ENCODE measurements around the gene ABCC6.
"Not testable (repeated sequence)": the region's sequence is repeated elsewhere in the genome, so short reads cannot be mapped to it uniquely, and the experiment has no call there.

ABCC6 gene

GRCh38 chr16:16190546-16190945 lies 32.7 kb downstream of the ABCC6 start:
- DNase-seq (ENCODE audit: low spot score), result no peak

DNA sequence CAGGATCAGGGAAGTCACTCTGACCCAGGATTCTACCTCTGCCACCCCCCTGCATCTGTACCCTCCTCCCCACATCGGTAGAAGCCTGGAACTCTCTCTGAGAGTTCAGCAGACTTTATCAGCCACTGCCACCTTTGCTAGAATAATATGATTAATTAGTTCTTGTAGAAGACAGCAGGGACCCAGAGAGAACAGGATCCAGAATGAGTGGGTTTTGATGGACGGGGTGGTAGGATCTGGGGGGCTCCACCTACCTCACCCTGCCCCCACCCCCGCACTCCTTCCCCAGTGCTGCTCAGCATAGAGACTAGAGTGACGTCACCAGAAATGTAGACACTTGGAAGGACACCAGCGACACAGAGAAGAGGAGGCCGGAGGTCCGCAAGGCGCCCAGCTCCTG lies 33.5 kb downstream of the ABCC6 start:
- no peak for DNase-seq (ENCODE audit: low spot score)

DNA sequence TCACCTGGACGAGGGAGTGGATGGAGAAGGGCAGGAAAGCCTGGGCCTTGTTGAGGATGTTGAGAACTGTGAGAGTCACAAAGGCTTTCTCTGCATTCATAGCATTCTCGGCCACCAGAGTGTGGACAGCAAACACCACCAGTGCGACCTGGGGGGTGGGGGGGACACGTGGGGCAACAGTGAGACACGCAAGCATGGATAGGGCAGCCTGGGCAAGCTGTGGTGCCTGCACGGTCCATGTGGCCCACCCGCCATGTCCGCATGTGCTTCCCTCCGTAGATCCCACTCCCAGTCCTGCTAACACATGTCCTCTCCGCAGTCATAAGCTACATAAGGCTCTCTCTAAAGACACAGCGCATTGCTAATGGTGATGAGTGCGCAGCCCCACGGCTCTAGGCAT lies 34.5 kb downstream of the ABCC6 start:
- no peak for DNase-seq (ENCODE audit: low spot score)

DNA sequence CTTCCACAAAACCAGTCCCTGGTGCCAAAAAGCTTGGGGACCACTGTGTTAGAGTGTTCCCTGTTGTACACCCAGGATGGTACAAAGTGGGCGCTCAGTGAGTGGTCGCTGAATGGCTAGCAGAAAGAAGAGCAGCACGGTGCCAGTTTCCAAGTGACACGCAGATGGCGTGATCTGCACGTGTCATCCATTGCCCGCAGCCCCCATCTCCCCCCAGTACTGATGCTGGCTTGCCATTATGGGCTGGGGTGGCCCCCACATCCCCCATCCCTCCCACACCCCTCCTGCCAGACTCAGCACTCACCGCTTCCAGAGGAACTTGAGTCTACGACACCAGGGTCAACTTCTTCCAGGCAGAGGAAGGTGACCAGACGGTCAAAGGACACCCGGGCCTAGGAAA lies 36.5 kb downstream of the ABCC6 start:
- no peak for DNase-seq (ENCODE audit: low spot score)

- DNase-seq (ENCODE audit: low spot score), result no peak
These were observed 38.2 kb downstream of the ABCC6 start for GRCh38 chr16:16185095-16185494.

GRCh38 chr16:16184594-16184993 lies 38.7 kb downstream of the ABCC6 start:
- no peak for DNase-seq (ENCODE audit: low spot score)

GRCh38 chr16:16183562-16183961 lies 39.7 kb downstream of the ABCC6 start:
- DNase-seq (ENCODE audit: low spot score), result no peak

DNA sequence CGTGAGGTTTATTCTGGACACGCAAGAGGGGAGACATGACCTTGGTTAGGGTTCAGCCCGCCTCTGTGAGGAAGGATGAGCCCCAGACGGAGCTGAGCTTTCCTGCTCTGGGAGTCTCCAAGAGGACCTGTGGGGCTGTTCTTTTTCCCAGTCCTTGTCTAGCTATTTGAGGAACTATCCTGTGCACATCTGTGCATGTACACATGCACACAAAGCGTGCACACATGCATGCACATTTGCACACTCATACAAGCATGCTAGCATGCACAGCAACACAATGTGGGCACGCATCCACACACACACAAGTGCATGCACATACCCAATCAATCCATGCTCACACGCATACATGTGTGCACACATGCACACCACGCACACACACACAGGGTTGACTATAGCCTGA lies 40.4 kb downstream of the ABCC6 start:
- no peak for DNase-seq (ENCODE audit: low spot score)

- not testable (repeated sequence) for DNase-seq (ENCODE audit: low spot score)
These were observed 41.5 kb downstream of the ABCC6 start for GRCh38 chr16:16181748-16182147.

- no peak for DNase-seq (ENCODE audit: low spot score)
These were observed 44.7 kb downstream of the ABCC6 start for GRCh38 chr16:16178455-16179162.

DNA sequence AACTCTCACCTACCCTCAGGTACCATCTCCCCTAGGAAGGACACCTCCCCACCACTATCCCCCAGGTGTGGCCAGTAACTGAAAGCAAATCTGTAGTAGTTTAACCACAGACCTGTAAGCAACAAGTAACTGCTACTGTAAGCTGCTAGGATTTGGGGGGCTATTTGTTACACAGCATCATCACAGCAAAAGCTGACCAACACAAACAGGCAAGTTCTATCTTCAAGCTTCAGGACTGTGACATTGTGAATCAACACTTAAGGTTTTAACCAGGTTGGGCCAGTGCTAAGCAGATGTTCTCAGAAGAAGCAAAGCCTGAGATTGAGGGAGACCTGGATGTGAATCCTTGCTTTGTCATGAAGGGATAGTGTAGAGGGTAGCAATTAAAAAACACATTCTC lies 47.0 kb downstream of the ABCC6 start:
- no peak for DNase-seq (ENCODE audit: low spot score)

- no peak for DNase-seq (ENCODE audit: low spot score)
These were observed 48.0 kb downstream of the ABCC6 start for GRCh38 chr16:16175296-16175695.

- DNase-seq (ENCODE audit: low spot score), result no peak
These were observed 50.3 kb downstream of the ABCC6 start for GRCh38 chr16:16172991-16173390.

GRCh38 chr16:16171332-16171919 lies 51.9 kb downstream of the ABCC6 start:
- DNase-seq (ENCODE audit: low spot score), result no peak

DNA sequence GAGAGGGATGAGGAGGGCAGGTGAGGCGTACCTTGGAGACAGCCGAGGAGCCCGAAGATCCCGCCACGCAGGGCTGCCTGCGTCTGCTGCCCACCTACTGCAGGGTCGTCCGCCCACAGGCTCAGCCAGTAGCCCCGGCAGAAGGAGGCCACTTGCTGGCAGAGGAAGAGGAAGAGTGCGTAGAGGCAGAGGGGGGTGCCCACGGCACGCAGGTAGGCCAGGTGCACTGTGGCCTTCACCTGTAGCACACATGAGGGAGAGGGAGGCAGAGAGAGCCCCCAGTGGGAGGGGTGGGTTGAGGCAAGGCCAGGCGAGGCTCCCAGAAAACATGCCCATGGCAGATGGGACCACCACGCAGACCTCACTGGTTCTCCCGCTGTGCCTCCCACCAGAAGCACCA lies 53.7 kb downstream of the ABCC6 start:
- no peak for DNase-seq (ENCODE audit: low spot score)

DNA sequence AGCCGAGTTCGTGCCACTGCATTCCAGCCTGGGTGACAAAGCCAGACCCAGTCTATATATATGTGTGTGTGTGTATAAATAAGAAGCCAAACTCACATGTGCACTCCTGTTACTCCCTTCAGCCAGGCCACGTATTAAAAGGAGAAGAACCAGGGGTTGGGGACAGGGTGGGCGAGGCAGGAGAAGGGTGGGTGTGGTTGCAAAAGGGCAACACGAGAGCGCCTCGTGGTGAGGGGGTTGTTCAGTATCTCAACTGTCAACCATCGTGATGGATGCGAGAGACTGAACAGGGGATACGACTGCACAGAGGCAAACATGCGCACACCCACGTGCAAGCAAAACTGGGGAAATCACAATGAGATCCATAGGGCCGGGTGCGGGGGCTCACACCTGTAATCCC lies 54.9 kb downstream of the ABCC6 start:
- DNase-seq (ENCODE audit: low spot score), result no peak

- no peak for DNase-seq (ENCODE audit: low spot score)
These were observed 55.4 kb downstream of the ABCC6 start for GRCh38 chr16:16167927-16168326.

GRCh38 chr16:16166949-16167348 lies 56.3 kb downstream of the ABCC6 start:
- no peak for DNase-seq (ENCODE audit: low spot score)

DNA sequence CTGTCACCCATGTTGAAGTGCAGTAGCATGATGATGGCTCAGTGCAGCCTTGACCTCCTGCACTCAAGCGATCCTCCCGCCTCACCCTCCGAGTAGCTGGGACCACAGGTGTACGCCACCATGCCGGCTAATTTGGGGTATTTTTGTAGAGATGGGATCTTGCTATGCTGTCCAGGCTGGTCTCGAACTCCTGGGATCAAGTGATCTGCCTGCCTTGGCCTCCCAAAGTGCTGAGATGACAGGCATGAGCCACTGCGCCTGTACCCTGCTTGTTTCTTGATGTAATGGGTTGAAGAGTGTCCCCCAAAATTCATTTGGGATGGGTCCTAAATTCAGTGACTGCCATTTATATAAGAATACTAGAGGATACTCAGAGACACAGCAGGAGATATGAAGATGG lies 57.2 kb downstream of the ABCC6 start:
- no peak for DNase-seq (ENCODE audit: low spot score)

DNA sequence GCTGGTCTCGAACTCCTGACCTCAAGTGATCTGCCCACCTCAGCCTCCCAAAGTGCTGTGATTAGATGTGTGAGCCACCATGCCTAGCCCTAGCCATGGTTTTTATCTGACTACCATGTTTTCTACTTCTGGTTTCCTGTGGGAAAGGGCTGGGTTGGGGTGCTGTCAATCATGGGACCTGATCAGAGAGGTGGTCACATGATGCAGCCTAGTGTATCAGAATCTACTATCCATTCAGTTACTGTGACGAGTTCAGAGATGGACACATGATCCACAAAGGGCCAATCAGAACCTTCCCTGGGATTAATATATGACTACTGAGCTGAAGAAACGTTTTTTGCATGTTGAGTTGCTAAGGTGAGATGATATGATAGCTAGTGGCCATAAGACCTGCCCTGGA lies 59.1 kb downstream of the ABCC6 start:
- no peak for DNase-seq (ENCODE audit: low spot score)

GRCh38 chr16:16163571-16163970 lies 59.7 kb downstream of the ABCC6 start:
- DNase-seq (ENCODE audit: low spot score), result no peak

GRCh38 chr16:16163109-16163508 lies 60.2 kb downstream of the ABCC6 start:
- DNase-seq (ENCODE audit: low spot score), result no peak

DNA sequence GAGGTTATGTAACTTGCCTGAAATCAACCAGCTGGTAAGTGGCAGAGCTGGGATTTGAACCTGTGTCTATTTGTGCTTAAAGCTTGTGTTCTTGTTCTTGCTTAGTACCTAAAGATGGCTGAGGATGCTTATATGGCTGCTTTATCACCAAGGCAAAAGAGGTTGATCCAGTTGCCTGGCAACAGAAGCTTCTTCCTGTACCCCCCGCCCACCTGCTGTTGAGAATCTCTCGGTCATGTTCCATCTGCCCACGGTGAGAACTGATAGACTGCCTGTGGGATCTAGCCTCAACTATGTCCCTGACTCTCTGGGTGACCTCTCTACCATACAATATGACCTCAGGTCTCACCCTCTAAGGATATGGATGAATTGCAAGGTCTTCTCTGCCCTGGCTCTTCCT lies 60.7 kb downstream of the ABCC6 start:
- DNase-seq (ENCODE audit: low spot score), result no peak

GRCh38 chr16:16161840-16162239 lies 61.5 kb downstream of the ABCC6 start:
- not testable (repeated sequence) for DNase-seq (ENCODE audit: low spot score)

Measured in CD4-positive, alpha-beta T cell treated with Interleukin-6 at 100 ng/mL for 8 hours (primary cell).